Bone marrow (tissue), 2 donors: ENCODE results near the gene CNDP1.
A peak's percentile ranks its signal among the peaks of the same experiment; 100 is the strongest.

Experiments used
- DNase-seq, 2 donors: peaks; one replicate each; lab custom pipeline; 2025; lab: John Stamatoyannopoulos, UW

CNDP1 gene

DNA sequence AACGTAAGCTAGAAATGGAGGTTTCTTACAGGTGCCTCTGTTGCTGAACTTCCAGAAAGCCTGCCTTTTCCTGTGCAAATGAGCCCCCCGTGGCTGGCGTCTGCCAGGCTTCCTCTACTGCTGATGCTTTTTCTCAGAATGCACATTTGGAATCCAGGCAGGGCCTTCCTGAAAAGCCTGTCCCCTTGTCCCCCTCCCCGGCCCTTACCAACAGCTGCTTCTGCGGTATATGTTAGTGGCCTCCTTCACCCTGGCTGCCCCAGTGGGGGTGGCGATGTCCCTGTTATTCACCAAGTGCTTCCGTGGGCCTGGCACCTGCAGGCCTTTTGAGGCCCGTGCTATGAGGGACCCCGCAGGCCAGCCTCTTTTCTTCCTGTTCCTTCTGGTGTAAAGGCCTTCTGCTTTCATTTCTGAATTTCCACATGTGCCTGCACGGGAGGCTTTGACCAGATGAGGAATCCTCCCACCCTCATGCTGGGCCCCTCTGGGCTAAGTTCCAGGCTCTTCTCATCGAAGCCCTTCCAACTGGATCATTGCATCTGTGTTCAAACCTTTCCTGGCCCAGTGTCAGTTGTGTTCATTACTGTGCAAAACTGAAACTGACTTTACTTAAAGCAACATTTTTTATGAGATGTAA lies 27.7 kb upstream of the CNDP1 start:
- DNase-seq = peak in 1 of 2 donors; percentile 18

DNA sequence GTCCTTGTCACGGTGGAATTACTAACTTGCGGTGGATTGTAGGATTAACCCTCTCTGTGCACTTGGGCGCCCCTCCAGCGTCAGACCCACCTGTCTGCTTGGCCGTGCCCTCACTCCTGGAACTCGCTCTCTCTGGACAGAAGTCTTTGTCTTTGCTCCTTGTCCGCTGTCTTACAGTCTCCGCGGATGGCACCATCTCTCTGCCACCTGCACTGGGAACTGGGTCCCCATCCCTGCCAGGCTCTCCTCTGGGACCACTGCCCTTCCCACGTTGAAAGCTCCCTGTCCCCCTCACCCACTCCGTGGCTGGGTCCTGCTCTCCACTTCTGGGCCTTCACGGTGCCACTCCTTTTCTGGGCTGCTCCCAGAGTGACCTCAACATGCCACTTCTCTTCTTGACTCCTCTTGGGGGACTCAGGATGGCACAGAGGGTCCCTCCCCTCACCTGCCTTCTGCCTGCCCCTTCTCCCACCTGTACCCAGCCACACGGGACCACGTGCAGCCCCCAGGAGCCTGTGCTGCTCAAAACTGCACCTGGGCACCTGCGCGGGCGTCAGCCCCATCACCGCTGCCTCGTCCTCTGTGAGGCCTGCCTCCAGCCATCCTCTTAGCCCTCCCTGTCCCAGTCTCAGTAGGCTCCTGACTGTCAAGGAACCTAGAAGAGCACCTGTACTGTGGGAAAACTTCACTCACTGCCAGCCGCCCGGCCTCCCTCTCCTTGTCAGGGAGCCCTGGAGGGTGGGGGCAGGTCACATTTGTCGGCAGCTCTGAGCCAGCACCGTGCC lies 27.0 kb upstream of the CNDP1 start:
- no peak for DNase-seq

DNA sequence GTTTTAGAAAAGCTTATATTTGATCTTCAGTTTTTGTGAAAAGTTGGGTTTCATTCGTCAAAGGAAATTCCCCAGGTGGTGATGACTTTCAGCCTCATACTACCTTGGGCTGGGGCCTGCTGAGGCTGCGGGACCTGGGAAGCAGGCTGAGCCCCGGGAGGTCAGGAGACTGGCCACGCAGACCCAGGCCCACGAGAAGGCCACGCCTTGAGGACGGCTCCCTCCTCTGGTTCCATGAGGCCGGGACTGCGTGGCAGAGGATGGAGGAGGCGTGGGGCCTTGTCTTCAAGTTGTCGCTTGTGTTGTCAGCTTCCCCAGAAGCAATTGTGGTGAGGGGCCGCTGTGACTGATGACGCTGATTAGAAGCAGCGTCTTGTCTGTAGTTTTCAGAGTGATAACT lies 26.4 kb upstream of the CNDP1 start:
- DNase-seq = no peak

DNA sequence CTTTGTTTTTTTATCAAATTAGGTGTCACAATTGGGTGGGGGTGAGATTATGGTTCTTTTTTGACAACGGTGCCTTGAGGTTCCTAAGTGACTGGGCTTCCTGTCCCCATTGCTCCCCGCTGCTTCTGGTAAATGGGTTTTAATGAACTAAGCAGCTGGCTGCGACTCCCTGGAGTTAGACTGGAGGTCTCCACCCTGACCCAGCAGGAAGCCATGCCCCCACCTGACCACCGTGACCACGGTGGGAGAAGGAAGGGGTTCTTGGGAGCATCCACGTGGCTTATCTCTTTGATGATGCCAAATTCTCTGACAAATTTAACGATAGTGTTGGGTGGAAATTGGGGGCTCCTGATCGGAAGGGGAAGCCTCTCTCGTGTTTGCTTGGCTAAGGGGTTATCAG lies 25.9 kb upstream of the CNDP1 start:
- no peak for DNase-seq

DNA sequence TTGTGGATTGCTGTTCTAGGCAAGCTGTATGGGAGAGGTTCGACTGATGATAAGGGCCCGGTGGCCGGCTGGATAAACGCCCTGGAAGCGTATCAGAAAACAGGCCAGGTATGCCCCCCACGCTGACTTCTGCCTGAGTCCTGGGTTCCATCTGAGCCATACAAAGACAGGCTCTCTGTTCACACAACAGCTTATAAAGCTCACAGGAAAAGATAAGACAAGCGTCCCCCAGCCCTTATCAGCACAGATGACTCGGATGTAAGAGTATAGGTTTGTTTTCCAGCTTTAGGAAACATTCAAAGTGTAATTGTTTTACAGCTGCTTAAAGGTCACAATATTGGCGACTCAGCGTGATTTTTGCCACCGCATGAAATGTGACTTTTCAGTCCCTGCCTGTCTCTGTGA lies 25.5 kb upstream of the CNDP1 start:
- no peak for DNase-seq

DNA sequence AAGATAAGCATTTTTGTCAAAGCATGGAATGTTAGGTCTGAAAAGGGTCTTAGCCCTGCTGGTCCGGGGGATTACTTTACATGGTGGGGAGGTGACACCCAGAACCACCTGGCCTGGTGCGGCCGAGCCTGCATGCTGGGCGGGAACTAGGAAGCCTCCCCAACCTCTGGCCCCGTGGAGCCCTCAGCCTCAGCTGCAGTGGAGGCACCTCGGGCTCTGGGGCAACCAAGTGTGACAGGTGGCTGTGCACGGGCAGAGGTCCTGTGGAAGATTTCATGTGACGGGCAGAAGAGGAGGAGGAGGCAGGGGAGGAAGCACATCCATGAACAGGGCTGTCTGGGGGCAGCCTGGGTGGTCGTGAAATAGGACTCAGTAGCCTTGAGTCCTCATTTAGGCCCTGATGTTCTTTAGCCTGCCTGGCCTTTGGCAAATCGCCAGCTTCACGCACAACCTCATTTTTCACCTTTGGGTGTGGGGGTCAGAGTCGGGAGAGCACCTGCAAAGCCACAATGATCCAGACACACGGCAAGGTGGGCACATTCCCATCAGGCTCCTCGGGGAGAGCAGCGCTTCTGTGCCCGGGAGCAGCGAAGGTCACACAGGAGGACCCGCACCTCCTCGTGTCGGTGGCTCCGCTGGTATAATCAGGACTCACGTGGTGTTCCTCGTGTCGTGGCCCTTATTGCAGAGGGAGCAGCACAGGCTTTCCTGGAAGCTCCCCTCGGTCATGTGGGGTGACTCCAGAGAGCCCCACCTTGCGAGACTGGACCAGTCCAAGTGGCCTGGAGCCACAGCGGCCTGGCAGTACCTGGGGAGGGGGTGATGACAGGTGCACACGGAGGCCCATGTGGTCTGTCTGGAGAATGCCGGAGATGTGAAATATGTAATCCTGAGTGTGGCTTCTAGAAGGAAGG lies 24.2 kb upstream of the CNDP1 start:
- DNase-seq = no peak

DNA sequence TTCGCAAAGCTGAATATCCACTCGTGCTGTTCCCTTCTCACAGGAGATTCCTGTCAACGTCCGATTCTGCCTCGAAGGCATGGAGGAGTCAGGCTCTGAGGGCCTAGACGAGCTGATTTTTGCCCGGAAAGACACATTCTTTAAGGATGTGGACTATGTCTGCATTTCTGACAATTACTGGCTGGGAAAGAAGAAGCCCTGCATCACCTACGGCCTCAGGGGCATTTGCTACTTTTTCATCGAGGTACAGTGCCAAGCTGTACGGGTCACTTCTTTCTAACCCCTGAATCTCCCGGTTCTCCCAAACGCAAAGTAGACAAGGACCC lies 23.6 kb upstream of the CNDP1 start:
- DNase-seq = no peak

DNA sequence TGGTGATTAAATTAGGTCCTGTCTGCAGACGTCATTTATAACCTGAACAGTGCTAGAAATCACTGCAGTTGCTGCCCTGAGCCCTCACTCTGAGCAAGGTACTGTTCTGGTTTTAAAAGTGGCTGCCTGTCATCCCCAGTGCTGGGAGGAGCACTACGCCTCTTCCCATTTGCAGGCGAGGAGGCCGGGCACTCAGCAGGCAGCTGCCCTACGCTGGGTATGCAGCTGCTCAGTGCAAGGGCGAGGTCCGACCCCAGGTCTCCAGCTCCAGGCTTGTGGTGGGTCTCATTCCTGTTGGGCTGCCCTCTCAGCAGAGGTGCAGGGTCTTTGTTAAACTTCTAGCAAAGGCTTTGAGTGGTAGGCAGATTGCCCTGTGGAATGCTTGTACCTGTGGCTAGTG lies 22.5 kb upstream of the CNDP1 start:
- no peak for DNase-seq

DNA sequence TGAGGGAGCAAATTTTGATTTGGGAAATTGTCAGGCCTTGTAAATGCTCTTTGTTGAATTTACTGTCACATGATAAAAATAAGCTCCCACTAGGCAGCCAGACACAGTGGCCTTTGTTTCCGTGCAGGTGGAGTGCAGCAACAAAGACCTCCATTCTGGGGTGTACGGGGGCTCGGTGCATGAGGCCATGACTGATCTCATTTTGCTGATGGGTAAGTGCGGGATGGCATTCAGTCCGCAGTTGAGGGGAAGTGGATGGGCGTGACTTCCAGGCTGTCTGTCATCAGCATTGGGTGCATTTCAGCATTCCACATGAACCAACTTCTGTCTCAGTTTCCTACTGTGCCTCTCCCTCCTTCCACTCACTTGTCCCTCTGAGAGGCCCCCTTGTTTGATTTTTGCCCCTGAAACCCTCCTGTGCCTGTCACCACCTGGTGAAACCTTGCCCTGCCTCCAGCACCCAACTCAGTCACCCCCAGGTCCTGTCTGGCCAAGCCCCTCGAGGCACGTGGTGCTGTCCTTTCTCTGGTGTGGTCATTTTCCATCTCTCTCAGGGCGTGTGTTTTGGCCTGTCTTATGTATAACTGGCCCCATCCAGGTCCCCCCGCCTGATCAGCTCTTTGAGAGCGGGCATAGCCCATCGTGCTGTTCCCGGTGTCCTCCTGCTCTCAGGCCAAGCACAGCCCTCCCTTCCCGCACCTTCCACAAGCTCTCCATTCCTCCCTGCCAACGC lies 21.8 kb upstream of the CNDP1 start:
- DNase-seq = no peak

DNA sequence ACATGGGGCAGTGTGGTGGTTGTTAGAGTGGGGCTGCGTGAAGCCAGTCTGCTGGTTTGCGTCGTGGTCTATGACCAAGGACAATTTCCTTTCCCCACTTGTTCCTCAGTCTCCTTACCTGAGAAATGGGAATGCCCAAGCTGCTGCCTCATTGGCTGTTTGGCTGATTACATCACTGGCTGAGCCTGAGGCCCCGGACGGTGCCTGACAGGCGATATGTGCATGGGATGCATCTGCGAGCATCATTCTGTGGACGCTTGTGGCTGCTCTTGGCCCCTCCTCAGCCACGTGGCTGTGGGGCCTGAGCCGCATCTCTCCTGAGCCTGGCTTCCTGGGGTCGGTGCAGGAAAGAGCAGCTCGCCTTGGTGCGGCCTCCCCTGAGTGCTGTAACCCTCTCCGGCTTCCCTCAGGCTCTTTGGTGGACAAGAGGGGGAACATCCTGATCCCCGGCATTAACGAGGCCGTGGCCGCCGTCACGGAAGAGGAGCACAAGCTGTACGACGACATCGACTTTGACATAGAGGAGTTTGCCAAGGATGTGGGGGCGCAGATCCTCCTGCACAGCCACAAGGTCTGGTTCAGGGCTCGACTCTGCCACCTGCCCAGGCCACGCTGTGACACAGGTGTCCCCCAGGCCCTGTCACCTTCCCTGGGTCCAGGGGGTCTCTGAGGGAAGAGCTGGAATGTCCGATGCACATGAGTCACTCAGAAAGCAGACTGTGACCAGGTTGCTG lies 21.0 kb upstream of the CNDP1 start:
- no peak for DNase-seq

DNA sequence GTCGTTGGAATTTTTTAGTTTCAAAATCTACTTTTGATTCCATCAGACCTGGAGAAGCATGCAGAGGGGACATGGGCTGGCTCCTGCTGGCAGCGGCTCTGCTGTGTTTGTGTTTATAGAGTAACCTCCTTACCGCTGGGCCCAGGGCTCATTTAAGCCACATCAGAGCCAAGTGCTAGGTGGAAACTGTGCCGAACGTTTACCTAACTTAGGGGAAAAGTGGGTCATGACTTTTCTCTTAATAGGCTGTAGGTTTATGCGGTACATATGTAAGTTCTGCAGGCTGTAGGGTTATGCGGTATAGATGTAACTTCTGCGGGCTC lies 20.5 kb upstream of the CNDP1 start:
- no peak for DNase-seq

DNA sequence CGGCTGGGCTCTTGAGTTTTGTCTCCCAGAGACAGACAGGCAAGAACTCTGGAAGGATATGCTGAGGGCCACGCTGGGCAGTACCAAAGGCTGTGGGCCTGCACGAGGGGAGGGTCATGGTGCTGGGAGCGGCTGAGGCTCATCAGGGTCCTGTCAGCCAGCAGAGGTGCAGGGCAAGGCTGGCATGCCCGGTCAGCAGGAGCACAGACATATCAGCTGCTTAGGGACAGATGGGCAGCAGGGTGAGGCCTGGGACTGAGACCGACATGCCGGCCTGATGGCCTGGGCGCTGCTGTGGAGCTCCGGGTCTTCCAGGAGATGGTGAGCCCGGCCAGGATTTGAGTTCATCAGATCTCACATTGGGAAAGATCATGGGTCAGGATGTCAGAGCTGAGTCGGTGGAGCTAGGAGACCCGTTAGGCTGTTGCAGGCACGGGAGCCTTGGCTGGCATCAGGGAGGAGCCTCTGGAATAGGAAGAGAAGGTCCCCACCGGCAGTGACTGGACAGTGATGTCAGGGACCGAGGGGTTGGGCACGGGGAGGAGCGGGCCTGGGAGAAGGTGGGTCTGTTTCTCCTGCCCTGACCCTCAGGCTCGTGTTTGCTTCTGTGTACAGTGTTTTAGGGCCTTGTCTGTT lies 19.3 kb upstream of the CNDP1 start:
- no peak for DNase-seq

DNA sequence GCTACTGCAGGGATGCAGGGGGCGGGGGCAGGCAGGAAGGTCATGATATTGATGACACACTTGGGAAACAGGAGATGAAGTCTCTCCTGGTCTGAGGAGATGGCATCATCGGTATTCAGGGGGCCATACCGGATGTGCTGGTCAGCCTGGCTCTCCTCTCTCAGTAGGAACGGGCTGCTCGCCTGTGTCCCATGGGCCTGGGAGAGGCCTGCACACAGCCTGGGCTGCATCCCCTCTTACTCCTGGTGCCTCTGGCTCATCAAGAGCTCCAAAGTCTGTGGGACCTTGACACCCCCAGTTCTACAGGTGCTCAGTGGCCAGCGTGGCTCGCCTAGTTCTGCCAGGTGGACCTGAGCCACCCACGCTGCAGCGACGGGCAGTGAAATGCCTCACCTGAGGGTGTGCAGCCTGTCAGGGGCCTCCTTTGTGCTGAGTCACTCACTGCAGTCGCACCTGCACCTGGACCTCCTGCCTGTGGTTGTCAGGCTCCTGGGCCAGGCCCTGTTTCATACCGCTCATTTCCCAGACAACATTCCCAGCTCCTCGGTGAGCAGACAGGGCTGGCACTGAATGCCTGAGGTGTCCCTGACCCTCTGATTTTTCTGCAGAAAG lies 18.6 kb upstream of the CNDP1 start:
- no peak for DNase-seq

DNA sequence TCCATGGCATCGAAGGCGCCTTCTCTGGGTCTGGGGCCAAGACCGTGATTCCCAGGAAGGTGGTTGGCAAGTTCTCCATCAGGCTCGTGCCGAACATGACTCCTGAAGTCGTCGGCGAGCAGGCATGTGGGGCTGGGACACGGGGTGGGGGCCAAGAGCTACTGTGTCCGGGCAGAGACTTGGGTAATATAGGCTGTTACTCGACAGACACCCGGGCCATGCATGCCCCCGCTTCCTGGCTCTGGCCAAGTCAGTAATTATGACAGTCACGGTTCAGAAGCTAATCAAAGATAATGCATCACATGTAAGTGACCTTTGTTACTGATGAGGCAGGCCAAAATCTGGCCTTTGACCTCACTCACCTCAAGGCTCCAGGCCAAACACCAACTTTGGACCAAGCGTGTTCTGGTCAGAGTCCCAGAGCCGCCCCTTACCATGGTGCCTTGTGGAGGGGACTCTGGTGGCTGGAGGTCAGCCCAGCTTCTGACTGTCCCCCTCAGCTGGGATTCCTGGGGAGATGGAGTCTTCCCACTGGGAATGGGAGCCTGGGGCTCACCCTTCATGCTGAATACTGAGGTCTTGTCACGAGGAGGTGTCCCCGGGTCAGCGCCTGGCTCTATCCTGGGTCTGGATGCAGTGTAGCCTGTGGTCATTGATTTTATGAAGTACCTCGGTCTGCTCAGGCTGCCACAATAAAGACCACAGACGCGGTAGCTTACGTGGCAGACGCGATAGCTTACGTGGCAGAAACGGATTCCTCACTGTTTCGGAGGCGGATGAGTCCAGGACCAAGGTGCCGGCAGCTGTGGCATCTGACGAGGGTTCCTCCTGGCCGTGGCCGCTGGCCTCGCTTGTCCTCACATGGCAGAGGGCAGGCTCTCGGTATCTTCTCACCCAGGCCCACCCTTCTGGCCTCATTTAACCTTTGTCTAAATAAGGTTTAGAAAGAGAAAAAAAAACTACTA lies 17.7 kb upstream of the CNDP1 start:
- no peak for DNase-seq

DNA sequence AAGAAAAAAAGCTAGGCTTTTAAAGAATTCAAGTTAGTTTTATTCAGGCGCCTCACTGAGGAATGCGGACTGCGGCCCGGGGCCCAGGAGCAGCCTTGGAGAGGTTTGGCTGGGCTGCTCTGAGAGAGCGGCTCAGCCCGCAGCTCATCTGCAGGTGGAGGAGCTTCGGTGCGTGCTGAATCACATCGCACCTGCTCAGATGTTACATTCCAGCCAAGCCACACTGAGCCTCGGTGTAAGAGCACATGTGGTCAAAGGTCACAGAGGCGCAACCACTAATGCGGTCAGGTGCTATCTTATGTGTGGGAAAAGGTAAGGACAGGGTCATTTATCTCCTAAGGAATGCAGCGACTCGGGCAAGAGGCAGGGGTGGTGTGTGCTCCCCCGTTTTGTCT lies 17.1 kb upstream of the CNDP1 start:
- no peak for DNase-seq

DNA sequence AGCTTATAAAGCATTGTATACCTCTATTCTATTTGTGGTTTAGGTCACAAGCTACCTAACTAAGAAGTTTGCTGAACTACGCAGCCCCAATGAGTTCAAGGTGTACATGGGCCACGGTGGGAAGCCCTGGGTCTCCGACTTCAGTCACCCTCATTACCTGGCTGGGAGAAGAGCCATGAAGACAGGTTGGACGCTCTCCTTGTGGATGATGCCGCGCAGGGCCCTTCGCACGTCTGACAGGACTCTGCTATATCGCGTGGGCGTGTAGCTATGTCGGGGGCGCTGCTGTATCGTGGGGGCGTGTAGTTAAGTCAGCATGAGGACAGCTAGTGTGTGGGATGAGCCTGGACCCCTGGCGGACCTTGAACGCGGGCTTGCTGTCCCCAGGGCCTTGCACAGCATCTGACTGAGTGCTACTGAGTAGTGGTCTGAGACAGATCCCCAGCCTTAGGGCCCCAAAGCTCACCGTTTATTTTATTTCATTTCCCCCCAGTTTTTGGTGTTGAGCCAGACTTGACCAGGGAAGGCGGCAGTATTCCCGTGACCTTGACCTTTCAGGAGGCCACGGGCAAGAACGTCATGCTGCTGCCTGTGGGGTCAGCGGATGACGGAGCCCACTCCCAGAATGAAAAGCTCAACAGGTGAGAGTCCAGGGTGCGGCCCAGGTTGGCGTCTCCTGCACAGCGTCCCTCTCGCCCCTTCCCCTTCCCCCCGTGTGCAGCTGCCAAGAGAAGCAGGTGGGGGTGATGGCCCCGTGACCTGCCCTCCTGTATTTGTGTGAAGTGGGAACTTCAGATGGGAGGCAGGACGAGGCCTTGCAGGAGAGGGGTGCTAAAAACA lies 15.6 kb upstream of the CNDP1 start:
- DNase-seq = no peak

DNA sequence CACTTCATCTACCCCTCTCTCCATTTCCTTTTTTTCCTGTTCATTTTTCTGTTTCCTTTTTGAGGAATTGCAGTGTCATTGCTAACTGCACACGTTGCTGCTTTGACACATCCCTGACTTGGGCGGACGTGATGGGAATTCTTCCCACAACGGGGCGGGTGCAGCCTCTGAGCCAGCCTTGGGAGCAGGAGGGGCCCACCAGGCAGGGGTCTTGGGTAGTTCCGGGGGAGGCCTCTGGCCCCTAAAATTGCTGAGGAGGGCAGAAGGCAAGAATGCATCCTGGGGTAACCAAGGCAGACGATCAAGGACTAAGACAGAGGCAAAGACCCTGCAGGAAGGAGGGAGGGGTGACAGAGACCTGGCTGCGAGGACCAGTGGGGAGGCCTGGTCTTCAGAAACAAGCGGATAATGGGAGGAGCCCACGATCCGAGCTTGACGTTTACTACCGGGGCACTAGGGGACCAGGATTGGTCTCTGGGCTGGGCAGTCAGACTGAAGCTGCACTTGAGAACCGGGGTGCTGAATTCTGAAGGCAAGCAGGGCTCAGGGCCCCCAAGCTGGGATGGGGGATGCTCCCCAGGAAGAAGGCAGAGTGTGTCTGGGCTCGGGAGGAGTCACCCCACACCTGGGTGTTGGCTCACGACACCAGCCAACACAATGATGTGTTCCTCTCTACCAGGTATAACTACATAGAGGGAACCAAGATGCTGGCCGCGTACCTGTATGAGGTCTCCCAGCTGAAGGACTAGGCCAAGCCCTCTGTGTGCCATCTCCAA lies 14.8 kb upstream of the CNDP1 start:
- no peak for DNase-seq
